ENCODE data around the gene ZXDC. TPM values are rescaled to one million over a fixed set of nuclear protein-coding genes. Genes with fewer than 3 reads are reported as not detected.

Gene ZXDC
- total RNA-seq, 1 donor from 2014 or later: 40.7 TPM

DNA sequence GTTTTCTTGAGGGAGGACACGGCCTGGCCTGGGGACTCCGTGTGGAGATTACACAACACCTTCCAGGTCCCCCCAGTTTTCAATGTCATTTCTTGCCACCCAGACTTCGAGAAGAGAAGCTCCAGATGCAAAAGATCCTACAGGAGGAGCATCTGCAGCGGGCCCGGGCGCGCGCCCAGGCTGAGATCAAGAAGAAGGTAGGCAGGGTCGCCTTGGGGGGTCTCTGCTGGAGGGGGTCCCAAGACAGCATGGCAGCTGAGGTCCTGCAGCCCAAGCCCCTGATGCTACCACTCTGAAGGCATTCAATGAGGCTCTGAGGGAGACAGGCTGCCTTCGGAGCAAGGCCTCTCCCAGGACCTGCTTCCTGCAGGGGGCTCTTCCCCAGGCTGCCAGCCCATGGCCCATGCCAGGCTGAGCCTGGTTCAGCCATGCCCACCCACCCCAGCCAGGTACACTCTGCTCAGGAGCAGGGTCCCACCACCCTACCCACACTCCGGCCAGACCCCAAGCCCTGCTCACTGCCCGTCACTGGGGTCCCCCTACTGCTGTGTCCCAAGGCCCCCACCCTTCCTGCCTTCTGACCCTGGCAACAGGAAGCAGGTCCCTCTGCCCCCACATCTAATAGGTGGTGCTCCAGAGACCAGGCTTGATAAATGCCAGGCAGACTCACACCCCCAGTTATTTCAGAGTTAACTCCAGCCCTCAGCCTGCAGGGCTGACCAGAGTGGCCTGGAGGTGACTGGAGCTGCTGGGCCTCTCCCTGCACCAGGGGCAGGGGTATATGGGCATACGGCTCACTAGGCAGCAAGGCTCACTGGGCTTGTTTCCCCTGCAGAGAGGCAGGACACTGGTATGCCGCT, 40.0 kb downstream of the ZXDC start:
- no peak for DNase-seq

DNA sequence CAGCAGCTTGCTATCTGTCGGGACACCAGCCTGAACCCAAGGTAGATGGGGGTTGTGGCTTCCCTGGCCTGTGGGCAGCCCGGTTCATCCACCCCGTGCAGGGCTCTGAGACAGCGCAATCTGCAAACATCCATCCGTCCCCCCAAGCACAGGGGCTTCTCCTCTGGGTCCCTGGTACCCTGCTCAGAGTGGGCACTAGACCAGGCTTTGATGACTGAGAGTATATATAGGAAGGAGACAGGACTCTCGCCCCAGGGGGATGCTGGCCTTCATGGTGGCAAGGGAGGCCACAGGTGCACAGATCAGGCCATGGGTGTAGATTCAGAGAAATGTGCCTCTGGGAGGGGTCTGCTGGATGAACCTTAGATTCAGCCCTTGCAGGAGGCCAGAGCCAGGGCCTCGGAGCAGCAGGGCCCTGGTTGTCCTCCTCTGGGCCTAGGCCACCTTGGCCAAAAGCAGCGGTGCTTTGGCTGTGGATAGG, 40.7 kb downstream of the ZXDC start:
- DNase-seq: no peak

DNA sequence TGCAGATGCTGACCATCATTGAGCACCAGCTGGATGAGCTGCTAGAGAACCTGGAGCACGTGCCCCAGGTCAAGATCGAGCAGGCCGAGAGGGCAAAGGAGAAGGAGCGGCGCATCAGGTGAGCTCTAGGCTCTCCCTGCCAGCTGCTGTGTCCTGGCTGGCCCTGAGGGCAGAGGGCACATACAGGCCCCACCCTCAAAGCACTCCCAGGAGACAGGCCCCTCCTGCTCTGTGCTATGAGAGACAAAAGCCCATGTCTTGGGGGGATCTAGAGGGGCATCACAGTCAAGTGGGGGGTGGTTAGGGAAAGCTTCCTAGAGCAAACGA, 41.5 kb downstream of the ZXDC start:
- no peak for DNase-seq

DNA sequence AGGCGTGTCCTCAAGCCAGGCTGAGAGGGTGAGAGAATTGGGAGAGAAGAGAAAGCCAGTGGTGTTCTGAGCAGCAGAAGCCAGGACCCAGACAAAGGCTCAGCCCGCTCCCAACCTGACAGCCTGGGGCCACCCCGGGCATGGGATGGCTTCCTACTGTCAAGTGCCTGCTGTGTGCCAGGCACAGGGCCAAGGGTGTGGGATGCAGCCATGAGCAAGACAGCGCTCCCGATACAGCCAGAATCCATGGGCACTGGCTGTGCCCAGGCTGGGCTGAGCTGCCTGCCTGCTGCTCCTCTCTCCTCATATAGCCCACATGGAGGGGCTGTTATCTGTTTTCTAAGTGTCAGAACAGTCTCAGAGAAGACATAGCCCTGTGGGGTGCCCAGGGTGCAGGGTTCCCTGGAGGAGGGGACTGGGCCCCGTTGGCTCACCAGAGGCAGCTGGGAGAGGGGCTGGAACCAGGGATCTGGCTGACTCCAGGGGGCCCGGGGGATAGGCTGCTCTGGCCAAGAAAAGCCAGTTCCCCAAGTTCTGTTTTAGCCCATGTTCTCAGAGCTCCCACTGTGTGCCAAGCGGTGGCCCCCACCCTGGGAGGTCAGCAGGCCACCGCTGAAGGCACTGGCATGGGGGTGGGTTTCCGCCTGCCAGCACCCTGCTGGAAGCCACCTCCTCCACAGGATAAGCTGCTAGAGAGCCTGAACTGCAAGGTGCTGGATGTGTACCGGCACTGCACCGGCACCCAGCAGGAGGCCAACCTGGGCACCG, 42.0 kb downstream of the ZXDC start:
- no peak for DNase-seq

GRCh38 chr3:126433105-126433430, 42.6 kb downstream of the ZXDC start:
- DNase-seq: no peak

- DNase-seq: no peak
Measured at GRCh38 chr3:126432361-126433104, 43.2 kb downstream of the ZXDC start.

- no peak for DNase-seq
Measured at GRCh38 chr3:126431103-126431534, 44.6 kb downstream of the ZXDC start.

GRCh38 chr3:126424751-126425150, 50.9 kb downstream of the ZXDC start:
- DNase-seq: no peak

GRCh38 chr3:126424039-126424717, 51.5 kb downstream of the ZXDC start:
- no peak for DNase-seq

GRCh38 chr3:126423191-126424038, 52.3 kb downstream of the ZXDC start:
- no peak for DNase-seq

DNA sequence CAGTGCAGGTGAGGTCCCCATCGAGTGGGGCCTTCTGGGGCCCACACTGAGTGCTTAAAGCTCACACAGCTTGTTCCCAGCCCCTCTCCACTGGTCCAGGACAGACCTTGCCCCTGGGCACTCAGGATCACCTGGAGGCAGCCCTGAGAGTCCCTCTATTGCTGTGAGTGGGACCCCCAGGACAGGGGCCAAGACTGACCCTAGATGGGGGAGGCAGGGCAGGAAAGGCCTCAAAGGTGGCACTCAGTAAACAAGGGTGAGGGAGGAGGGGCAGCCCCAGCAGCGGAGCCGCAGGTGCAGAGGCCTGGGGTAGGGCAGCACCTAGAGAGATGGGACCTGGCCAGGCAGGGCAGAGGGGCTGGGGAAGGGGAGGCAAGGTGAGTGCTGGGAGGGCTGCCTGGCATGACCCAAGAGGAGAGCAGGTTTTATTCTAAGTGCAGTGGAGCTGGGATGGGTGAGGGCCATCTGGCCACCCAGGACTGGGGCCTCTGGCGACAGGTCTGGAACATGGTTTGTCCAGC, 53.1 kb downstream of the ZXDC start:
- DNase-seq: no peak

GRCh38 chr3:126422121-126422520, 53.6 kb downstream of the ZXDC start:
- no peak for DNase-seq

DNA sequence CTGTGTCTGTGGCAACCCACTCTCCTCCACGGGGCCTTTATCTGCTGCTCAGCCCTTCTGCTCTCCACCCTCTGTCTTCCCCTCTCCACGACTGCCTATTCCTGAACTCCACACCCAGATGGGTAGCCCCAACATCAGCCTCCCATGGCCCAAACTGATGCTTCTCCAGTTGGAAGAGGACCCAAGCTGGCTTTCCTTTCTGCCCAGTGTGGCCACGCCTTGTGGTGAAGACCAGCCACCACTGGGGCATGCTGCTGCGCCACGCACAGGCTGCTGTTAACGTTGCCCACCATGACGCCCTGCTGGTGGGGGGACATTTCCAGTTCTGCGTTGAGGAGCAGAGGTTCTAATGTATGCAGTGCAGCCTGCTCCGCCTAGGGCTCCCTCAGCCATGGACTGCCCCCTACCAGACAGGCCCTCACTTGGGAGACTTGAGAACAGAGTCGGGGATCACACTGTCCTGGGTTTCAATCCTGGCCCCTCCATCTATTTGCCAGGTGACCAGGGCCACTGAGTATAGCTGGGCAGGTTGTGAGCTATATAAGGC, 54.0 kb downstream of the ZXDC start:
- DNase-seq: no peak

GRCh38 chr3:126419886-126420786, 55.6 kb downstream of the ZXDC start:
- DNase-seq: no peak

DNA sequence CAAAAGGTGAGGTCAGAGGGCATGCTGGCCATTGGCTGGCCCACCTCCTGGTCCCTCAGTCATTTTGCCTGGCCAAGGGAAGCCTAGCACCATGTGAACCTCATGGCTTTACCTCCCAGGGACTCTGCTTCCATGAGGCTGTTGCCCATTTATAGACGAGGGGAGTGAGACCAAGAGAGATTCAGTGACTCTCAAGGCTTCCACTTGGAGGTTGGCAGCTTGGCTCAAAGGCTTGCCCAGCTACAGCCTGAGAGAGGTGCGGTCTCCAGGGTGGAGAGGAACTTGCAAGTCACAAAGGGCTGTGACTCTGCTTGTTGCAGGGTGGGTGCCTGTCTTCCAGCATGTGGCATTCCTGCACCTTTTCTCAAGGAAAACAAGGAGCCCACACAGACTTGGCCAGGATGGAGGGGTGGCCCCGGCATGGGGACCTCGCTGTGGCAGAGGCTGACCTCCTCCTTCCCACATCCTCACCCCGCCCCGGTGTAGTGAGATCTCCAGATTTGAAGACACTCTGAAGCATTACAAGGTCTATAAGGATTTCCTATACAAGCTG, 56.5 kb downstream of the ZXDC start:
- DNase-seq: no peak

DNA sequence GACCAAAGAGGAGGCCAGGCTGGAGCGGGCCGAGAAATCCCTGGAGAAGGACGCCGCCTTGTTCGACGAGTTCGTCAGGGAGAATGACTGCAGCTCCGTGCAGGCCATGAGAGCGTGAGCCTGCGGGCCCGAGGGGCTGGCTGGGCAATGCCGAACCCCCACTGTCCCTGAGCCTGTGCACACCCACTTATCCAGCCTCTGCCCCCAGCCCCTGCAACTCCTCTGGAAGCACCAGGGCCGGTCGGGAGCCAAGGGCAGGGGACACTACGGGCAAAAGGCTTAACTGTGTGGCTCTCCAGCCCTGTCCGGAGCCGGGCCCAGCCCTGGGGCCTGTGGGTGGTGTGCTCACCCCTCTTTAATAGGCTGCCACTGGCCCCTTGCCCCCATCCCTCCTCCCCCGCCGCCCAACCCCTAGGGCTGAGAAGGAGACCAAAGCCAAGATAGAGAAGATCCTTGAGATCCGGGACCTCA, 57.0 kb downstream of the ZXDC start:
- DNase-seq: no peak

- DNase-seq: no peak
Measured at GRCh38 chr3:126417981-126418530, 57.6 kb downstream of the ZXDC start.

GRCh38 chr3:126417515-126417914, 58.2 kb downstream of the ZXDC start:
- no peak for DNase-seq

GRCh38 chr3:126416943-126417342, 58.7 kb downstream of the ZXDC start:
- DNase-seq: no peak

Measured in occipital lobe (tissue), 2 donors.